ENCODE measurements around the gene ATP2A1.

The ATP2A1 gene

GRCh38 chr16:28910086-28911031, 32.1 kb downstream of the ATP2A1 start:
- Histone ChIP-seq H3K9ac (no peak overlapping the region), H3K36me3 (ENCODE audit: insufficient read depth) (no peaks in the 10 kb centered on the region), H3K79me2 (ENCODE audit: insufficient read depth, low read depth) (no peaks in the 10 kb centered on the region), H3K27me3 (ENCODE audit: insufficient read depth, low read depth) (no peaks in the 10 kb centered on the region), H4K20me1 (ENCODE audit: insufficient read depth) (no peaks in the 10 kb centered on the region), H2AFZ (ENCODE audit: low read depth) (no peak overlapping the region), H3K4me3 (IDR thresholded peaks at IDR 0.05; ENCODE audit: insufficient read depth, low read depth, low read length) (no peak overlapping the region), H3K4me1 (ENCODE audit: low read depth, poor library complexity, severe bottlenecking) (peaks cover 8% of the 10 kb centered on the region), H3K27ac (no peak overlapping the region), H3K4me2 (no peak overlapping the region)
- TF ChIP-seq, protein P1, sequence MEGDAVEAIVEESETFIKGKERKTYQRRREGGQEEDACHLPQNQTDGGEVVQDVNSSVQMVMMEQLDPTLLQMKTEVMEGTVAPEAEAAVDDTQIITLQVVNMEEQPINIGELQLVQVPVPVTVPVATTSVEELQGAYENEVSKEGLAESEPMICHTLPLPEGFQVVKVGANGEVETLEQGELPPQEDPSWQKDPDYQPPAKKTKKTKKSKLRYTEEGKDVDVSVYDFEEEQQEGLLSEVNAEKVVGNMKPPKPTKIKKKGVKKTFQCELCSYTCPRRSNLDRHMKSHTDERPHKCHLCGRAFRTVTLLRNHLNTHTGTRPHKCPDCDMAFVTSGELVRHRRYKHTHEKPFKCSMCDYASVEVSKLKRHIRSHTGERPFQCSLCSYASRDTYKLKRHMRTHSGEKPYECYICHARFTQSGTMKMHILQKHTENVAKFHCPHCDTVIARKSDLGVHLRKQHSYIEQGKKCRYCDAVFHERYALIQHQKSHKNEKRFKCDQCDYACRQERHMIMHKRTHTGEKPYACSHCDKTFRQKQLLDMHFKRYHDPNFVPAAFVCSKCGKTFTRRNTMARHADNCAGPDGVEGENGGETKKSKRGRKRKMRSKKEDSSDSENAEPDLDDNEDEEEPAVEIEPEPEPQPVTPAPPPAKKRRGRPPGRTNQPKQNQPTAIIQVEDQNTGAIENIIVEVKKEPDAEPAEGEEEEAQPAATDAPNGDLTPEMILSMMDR (conservative IDR thresholded peaks at IDR 0.05; ENCODE audit: low read depth, low read length) = no peak

DNA sequence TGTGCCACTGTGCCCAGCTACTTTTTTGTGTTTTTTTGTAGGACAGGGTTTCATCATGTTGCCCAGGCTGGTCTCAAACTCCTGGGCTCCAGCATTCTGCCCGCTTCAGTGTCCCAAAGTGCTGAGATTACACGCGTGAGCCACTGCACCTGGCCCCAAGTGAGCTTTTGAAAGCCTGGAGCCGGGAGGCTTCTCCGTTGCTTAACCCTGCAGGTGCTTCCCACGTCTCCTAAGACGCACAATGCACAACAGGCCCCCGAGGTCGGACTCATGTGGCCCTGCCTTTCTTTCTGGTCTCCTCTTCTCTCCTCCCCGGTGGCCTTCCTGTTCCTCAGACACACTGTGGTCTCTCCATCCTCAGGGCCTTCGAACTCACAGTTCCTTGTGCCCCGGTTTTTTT, 34.3 kb downstream of the ATP2A1 start:
- no peaks in the 10 kb centered on the region for H4K20me1 ChIP-seq (ENCODE audit: insufficient read depth)
- H3K27ac ChIP-seq = no peak overlapping the region
- no peak overlapping the region for H3K4me3 ChIP-seq (IDR thresholded peaks at IDR 0.05; ENCODE audit: insufficient read depth, low read depth, low read length)
- H3K9ac ChIP-seq = no peak overlapping the region
- H3K4me1 ChIP-seq (ENCODE audit: low read depth, poor library complexity, severe bottlenecking) = peaks cover 8% of the 10 kb centered on the region
- no peak overlapping the region for H3K4me2 ChIP-seq
- H3K79me2 ChIP-seq (ENCODE audit: insufficient read depth, low read depth) = no peaks in the 10 kb centered on the region
- H2AFZ ChIP-seq (ENCODE audit: low read depth) = no peak overlapping the region
- H3K36me3 ChIP-seq (ENCODE audit: insufficient read depth) = no peaks in the 10 kb centered on the region
- no peaks in the 10 kb centered on the region for H3K27me3 ChIP-seq (ENCODE audit: insufficient read depth, low read depth)
- TF ChIP-seq, protein P1 (conservative IDR thresholded peaks at IDR 0.05; ENCODE audit: low read depth, low read length) = no peak

DNA sequence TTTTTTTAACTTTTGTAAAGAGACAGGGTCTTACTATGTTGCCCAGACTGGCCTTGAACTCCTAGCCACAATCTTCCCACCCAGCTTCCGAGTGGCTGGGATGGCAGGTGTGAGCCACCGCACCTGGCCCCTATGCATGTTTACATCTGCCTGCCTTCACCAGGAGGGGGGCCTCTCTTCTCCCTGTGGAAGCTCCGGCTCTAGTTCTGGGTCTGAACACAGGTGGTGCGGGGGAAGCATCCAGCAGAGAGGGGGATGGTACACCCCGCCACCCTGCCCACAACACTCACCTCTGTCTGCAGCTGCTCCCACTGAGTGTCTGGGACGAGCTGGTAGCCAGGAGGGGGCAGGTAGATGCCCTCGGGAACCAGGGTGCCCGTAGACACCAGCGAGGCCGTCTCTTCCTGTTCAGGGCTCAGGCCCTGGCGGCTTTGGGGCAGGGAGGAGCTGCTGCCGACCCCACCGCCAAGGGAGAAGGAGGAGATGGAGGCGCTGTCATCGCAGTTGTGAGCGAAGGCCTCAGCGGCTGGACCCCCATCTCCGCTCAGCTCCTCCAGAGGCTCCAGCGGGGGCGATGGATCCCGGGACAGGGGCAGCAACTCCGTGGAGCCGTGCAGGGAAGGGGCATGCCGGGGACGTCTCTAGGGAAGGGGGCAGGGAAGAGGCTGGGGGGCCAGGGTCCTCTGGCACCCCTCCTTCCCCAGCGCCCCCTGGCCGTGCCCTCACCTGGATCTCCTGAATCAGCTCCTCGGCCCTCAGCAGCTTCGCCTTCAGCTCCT, 35.8 kb downstream of the ATP2A1 start:
- no peaks in the 10 kb centered on the region for H4K20me1 ChIP-seq (ENCODE audit: insufficient read depth)
- H3K4me1 ChIP-seq (ENCODE audit: low read depth, poor library complexity, severe bottlenecking) = peaks cover 8% of the 10 kb centered on the region
- no peak overlapping the region for H3K27ac ChIP-seq
- no peaks in the 10 kb centered on the region for H3K27me3 ChIP-seq (ENCODE audit: insufficient read depth, low read depth)
- no peaks in the 10 kb centered on the region for H3K36me3 ChIP-seq (ENCODE audit: insufficient read depth)
- TF ChIP-seq, protein P1 (conservative IDR thresholded peaks at IDR 0.05; ENCODE audit: low read depth, low read length) = no peak
- no peak overlapping the region for H3K9ac ChIP-seq
- H2AFZ ChIP-seq (ENCODE audit: low read depth) = no peak overlapping the region
- no peak overlapping the region for H3K4me3 ChIP-seq (IDR thresholded peaks at IDR 0.05; ENCODE audit: insufficient read depth, low read depth, low read length)
- H3K4me2 ChIP-seq = no peak overlapping the region
- H3K79me2 ChIP-seq (ENCODE audit: insufficient read depth, low read depth) = no peaks in the 10 kb centered on the region

- TF ChIP-seq, protein P1 (conservative IDR thresholded peaks at IDR 0.05; ENCODE audit: low read depth, low read length) = no peak
- no peaks in the 10 kb centered on the region for H3K27me3 ChIP-seq (ENCODE audit: insufficient read depth, low read depth)
Measured at GRCh38 chr16:28915181-28915580, 36.9 kb downstream of the ATP2A1 start.

More at GRCh38 chr16:28915181-28915580, 36.9 kb downstream of the ATP2A1 start:
- Histone ChIP-seq H3K4me1 (ENCODE audit: low read depth, poor library complexity, severe bottlenecking) (peaks cover 6% of the 10 kb centered on the region), H3K27ac (no peak overlapping the region), H3K4me3 (IDR thresholded peaks at IDR 0.05; ENCODE audit: insufficient read depth, low read depth, low read length) (no peak overlapping the region), H3K4me2 (no peak overlapping the region), H3K36me3 (ENCODE audit: insufficient read depth) (no peaks in the 10 kb centered on the region), H3K79me2 (ENCODE audit: insufficient read depth, low read depth) (no peaks in the 10 kb centered on the region), H3K9ac (no peak overlapping the region), H4K20me1 (ENCODE audit: insufficient read depth) (no peaks in the 10 kb centered on the region), H2AFZ (ENCODE audit: low read depth) (no peak overlapping the region)

All from KMS-11 (cell line).